LoVo (cell line): ENCODE data around the gene GM2A.
A peak's percentile ranks its signal among the peaks of the same experiment; 100 is the strongest.
"Not testable (repeated sequence)": the region's sequence is repeated elsewhere in the genome, so short reads cannot be mapped to it uniquely, and the experiment has no call there.

Experiments
- DNase-seq: peaks from one replicate; pipeline ENCODE4 v3.0.0-alpha.2; 2016; ENCODE audit warnings: low spot score

The GM2A gene

DNA sequence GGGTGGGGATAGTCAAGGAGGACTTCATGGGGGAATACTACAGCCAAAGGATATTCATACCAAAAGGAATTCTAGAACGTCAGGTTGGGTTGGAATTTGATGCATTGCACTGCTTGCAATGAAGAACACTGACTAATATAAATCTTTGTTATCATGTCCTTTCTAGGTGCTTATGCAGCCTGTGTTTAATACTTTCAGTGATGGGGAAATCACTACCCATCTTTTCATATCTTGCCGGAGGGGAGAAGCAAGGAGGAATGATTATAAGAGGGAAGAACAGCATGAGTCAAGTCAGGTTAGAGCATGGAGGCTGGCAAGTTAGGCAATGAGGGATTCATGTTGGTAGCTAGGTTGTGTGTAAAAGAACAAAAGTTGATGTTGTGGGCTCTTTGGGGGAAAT lies 24.0 kb upstream of the GM2A start:
- no peak for DNase-seq

- no peak for DNase-seq
Measured at GRCh38 chr5:151230048-151230680, 22.8 kb upstream of the GM2A start.

GRCh38 chr5:151231359-151231758 lies 21.6 kb upstream of the GM2A start:
- DNase-seq, result no peak

DNA sequence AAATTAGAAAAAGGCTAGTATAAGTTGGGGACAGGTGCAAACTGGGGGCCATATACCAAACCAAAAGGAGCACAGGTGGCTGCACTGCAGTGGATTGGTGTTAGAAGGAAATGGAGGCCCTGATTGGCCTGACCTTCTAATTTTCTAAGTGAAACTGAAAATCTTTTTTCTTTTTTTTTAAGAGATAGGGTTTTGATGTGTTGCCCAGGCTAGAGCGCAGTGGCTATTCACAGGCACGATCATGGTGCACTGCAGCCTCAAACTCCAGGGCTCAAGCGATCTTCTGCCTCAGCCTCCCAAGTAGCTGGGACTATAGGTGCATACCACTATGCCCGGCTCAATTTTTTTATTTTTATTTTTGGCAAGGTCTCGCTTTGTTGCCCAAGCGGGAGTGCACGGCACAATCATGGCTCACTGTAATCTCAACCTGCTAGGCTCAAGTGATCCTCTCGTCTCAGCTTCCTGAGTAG lies 19.3 kb upstream of the GM2A start:
- DNase-seq, result no peak

- no peak for DNase-seq
Measured at GRCh38 chr5:151234476-151235238, 18.3 kb upstream of the GM2A start.

- DNase-seq, result not testable (repeated sequence)
Measured at GRCh38 chr5:151235239-151235571, 17.8 kb upstream of the GM2A start.

DNA sequence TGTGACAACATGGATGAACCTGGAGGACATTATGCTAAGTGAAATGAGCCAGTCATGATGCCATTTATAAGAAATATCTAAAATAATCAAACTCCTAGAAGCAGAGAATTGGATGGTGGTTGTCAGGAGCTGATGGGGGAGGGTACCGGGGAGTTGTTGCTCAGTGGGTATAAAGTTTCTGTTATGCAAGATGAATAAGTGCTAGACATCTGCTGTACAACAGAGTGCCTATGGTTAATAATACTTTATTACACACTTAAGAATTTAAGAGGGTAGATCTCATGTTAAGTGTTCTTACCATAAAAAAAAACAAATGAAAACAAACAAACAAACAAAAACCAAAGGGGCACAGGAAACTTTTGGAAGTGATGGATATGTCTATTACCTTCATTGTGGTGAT lies 16.1 kb upstream of the GM2A start:
- DNase-seq, result no peak

GRCh38 chr5:151237685-151238084 lies 15.3 kb upstream of the GM2A start:
- no peak for DNase-seq

- no peak for DNase-seq
Measured at GRCh38 chr5:151238303-151238741, 14.7 kb upstream of the GM2A start.

DNA sequence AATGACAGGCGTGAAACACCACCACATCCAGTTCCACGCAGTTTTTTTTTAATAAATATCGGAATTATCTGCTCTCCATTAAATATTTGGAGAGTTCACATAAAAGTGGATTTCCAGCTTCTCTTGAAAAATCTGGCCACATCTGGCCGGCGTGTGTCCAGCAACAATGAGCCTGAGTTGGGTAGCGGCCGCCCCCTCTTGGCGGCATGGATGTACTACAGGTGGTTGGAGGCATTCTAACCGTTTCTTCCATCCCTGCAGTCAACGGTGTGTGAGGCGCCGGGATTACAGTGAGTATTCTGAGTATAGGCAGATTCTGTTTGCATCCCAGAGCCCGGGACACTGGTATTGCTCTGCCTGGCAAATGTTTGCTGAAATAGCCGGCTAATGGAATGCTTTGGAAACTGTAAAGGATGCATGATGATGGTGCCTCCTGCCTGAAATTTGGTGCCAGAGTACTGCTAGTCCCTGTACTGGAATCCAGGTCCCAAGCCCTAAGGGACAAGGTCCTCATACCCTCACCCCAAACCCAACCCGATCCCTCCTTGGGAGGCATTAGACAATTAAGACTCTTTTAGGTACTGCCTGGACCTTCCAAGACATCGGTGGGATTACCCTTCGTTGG lies 13.6 kb upstream of the GM2A start:
- peak; percentile 52 for DNase-seq

GRCh38 chr5:151240268-151240835 lies 12.6 kb upstream of the GM2A start:
- DNase-seq, result not testable (repeated sequence)

GRCh38 chr5:151240924-151241635 lies 11.9 kb upstream of the GM2A start:
- no peak for DNase-seq

GRCh38 chr5:151243127-151243526 lies 9.9 kb upstream of the GM2A start:
- DNase-seq, result no peak

DNA sequence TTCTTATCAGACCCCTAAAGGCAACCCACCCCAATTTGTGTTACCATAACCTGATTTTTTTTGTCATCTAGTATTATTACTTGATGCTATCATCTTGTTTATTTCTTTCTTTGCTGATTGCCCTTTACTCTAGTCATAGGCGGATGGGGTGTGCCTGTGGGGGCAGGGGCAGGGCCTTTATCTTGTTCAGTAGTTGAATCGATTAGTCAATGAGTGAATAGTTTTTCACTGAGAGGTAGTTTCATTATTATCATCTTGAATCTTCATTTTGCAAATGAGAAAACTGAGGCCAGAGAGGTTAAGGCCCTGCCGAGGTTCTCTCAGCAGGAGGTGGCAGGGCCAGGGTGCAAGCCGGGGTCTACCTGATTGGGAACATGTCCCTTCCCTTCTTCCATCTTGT lies 9.4 kb upstream of the GM2A start:
- no peak for DNase-seq

GRCh38 chr5:151244206-151244605 lies 8.8 kb upstream of the GM2A start:
- no peak for DNase-seq

GRCh38 chr5:151245680-151246219 lies 7.2 kb upstream of the GM2A start:
- DNase-seq, result no peak

DNA sequence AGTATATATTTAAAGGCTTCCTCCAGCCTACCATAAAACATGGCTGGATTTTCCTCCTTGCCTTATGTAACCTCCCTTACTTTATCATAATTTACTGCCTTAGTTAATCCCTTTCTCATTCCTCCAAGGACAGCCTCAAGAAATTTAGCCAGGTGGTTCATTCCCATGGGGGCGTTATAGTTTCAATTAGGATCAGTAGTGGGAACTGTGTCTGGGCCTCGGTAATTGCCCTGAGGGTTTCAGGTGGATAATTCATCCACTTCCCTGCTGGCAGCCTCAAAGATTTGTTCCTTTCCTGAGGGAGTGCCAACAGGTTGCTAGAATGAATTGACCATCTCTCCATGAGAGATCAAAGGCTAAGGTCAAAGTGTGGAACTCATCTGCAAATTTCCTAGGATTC lies 4.3 kb upstream of the GM2A start:
- DNase-seq, result no peak

- DNase-seq, result no peak
Measured at GRCh38 chr5:151249281-151249680, 3.7 kb upstream of the GM2A start.

DNA sequence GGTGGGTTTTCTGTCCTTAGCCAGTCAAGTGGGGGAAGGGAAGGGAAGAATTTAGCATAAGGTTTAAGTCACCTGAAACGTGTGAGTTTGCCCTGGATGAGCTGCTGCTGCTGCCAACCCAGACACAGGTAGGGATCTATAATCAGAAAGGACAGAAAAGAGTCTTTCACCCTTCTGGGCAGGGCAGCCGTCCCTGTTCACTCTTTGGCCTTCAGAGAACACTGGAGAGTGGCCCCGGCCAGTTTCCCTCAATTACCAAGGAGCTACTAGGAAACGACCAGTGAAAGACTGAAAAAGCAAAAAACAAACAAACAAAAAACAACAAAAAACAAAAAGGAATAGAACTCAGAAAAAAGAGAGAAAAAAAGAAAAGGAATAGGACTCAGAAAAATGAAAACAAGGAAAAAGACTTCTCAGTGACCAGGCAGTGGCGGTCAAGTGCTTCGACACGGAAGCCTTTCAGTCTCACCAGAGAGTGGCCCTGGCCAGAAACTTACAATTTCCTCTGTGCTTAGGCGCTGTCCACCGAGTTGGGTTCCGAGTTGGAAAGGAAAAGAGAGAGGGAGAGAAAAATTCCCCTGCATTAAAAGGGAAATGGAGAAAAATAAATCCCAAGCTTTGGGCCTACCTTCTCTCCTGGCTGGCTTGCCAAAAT lies 2.5 kb upstream of the GM2A start:
- no peak for DNase-seq

DNA sequence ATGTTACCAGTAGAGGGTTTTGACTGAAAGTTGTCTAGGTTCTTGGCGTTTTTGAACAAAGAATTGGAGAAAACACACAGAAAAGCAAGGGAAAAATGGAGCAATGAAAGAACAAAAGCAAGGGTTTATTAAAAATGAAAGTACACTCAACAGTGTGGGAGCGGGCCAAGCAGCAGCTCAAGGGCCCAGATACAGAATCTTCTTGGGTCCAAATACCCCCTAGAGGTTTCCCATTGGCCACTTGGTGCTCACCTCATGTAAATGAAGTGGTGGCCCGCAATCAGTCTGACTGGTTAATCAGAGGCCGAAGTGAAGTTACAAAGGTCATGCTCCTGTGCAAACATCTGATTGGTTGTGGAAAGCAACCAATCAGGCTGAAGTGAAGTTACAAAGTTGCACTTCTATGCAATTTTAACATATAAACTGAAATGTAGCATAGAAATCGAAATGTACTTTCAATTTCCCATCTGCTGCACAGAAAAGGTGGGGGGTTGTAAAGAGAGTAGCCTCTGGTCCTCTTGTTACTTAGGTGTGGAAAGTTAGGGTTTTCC lies 1.9 kb upstream of the GM2A start:
- DNase-seq, result peak; percentile 64

- no peak for DNase-seq
Measured at GRCh38 chr5:151251621-151252020, 1.4 kb upstream of the GM2A start.
